ENCODE data around the gene ARGFX.
"Not testable (repeated sequence)": the region's sequence is repeated elsewhere in the genome, so short reads cannot be mapped to it uniquely, and the experiment has no call there.

DNA sequence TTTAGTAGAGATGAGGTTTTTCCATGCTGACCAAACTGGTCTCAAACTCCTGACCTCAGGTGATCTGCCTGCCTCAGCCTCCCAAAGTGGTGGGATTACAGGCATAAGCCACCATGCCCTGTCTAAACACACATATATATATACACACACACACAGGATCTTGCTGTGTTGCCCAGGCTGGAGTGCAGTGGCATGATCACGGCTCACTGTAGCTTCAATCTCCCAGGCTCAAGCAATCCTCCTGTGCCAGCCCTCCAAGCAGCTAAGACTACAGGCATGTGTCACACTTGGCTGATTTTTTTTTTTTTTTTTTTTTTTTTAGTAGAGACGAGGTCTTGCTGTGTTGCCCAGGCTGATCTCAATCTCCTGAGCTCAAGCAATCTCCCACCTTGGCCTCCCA, 32.2 kb downstream of the ARGFX start:
- TF ChIP-seq, protein P1, sequence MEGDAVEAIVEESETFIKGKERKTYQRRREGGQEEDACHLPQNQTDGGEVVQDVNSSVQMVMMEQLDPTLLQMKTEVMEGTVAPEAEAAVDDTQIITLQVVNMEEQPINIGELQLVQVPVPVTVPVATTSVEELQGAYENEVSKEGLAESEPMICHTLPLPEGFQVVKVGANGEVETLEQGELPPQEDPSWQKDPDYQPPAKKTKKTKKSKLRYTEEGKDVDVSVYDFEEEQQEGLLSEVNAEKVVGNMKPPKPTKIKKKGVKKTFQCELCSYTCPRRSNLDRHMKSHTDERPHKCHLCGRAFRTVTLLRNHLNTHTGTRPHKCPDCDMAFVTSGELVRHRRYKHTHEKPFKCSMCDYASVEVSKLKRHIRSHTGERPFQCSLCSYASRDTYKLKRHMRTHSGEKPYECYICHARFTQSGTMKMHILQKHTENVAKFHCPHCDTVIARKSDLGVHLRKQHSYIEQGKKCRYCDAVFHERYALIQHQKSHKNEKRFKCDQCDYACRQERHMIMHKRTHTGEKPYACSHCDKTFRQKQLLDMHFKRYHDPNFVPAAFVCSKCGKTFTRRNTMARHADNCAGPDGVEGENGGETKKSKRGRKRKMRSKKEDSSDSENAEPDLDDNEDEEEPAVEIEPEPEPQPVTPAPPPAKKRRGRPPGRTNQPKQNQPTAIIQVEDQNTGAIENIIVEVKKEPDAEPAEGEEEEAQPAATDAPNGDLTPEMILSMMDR (IDR thresholded peaks at IDR 0.05): not testable (repeated sequence)
- not testable (repeated sequence) for TF ChIP-seq POLR2A (IDR thresholded peaks at IDR 0.05)

Measured in adrenal gland (tissue), 5 donors.